ENCODE measurements around the gene OR13C8.
"Not testable (repeated sequence)": the region's sequence is repeated elsewhere in the genome, so short reads cannot be mapped to it uniquely, and the experiment has no call there.

OR13C8 gene

DNA sequence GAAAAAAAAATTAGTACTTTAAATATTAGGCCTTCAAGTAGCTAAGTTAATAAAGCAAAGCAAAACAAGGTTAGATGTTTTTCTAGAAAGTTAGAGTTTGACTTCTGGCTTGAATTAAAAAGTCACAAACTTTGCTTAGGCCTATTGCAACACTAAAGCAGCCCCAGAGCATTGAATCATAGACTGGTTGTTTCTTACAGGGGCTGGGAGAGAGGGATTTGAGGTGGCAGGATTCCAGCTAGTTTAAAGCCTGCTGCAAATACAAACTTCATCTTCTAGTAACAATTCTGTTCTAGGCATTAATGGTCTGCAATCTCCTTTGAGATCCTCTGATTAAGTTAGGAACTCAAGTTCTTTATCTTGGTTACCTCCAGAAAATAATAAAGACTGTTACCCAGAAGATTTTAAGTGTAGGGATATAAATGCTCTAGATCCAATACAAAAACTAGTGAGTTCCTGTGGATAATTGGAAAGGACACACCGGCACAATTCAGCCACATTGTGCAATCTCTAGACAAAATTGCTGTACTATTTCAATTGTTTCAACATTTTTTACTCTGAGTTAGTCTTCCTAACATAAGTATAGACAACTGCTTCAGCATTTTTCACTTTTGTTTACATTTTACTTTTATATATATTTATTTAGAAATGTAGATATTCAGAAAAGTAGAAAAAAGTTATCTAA is 17.7 kb downstream of the OR13C8 start:
- no peaks in the 10 kb centered on the region for H3K79me2 ChIP-seq (ENCODE audit: low read length)
- H3K27me3 ChIP-seq (replicated peaks; ENCODE audit: insufficient read depth, low read length) = no peaks in the 10 kb centered on the region
- H3K9ac ChIP-seq (ENCODE audit: low read length) = no peak overlapping the region
- H3K27ac ChIP-seq (ENCODE audit: low read length) = no peak overlapping the region
- H2AFZ ChIP-seq (ENCODE audit: low read length) = no peak overlapping the region
- H3K4me1 ChIP-seq (ENCODE audit: low read length) = no peaks in the 10 kb centered on the region
- no peak overlapping the region for H3K4me2 ChIP-seq (ENCODE audit: low read depth, low read length)
- TF ChIP-seq CTCF (IDR thresholded peaks at IDR 0.05; ENCODE audit: low read length) (no peak), EZH2phosphoT487 (IDR thresholded peaks at IDR 0.05; ENCODE audit: low read length) (no peak), EZH2 (optimal IDR thresholded peaks at IDR 0.05; ENCODE audit: low read depth, low read length) (no peak)
- no peaks in the 10 kb centered on the region for H4K20me1 ChIP-seq (ENCODE audit: insufficient read depth, low read length)
- H3K9me3 ChIP-seq (replicated peaks; ENCODE audit: insufficient read depth, low read length) = no peaks in the 10 kb centered on the region
- no peaks in the 10 kb centered on the region for H3F3A ChIP-seq (ENCODE audit: insufficient read depth, low read length)
- no peaks in the 10 kb centered on the region for H3K9me2 ChIP-seq (replicated peaks; ENCODE audit: insufficient read depth, low read length)
- DNase-seq = no peak
- H3K4me3 ChIP-seq (ENCODE audit: low read length) = no peak overlapping the region
- no peaks in the 10 kb centered on the region for H3K36me3 ChIP-seq (replicated peaks; ENCODE audit: insufficient read depth, low read length)

GRCh38 chr9:104589626-104590025 is 20.7 kb downstream of the OR13C8 start:
- H3K79me2 ChIP-seq (ENCODE audit: low read length) = no peaks in the 10 kb centered on the region
- no peak overlapping the region for H3K27ac ChIP-seq (ENCODE audit: low read length)
- H3K4me1 ChIP-seq (ENCODE audit: low read length) = no peaks in the 10 kb centered on the region
- H3K36me3 ChIP-seq (replicated peaks; ENCODE audit: insufficient read depth, low read length) = no peaks in the 10 kb centered on the region
- H3K4me2 ChIP-seq (ENCODE audit: low read depth, low read length) = no peak overlapping the region
- H3K27me3 ChIP-seq (replicated peaks; ENCODE audit: insufficient read depth, low read length) = no peaks in the 10 kb centered on the region
- no peak overlapping the region for H3K4me3 ChIP-seq (ENCODE audit: low read length)
- DNase-seq = no peak
- TF ChIP-seq EZH2 (optimal IDR thresholded peaks at IDR 0.05; ENCODE audit: low read depth, low read length) (no peak), EZH2phosphoT487 (IDR thresholded peaks at IDR 0.05; ENCODE audit: low read length) (no peak), CTCF (IDR thresholded peaks at IDR 0.05; ENCODE audit: low read length) (no peak)
- H2AFZ ChIP-seq (ENCODE audit: low read length) = no peak overlapping the region
- no peaks in the 10 kb centered on the region for H4K20me1 ChIP-seq (ENCODE audit: insufficient read depth, low read length)
- no peaks in the 10 kb centered on the region for H3K9me2 ChIP-seq (replicated peaks; ENCODE audit: insufficient read depth, low read length)
- no peaks in the 10 kb centered on the region for H3F3A ChIP-seq (ENCODE audit: insufficient read depth, low read length)
- H3K9me3 ChIP-seq (replicated peaks; ENCODE audit: insufficient read depth, low read length) = no peaks in the 10 kb centered on the region
- H3K9ac ChIP-seq (ENCODE audit: low read length) = no peak overlapping the region

GRCh38 chr9:104598749-104599148 is 29.8 kb downstream of the OR13C8 start:
- H3K4me3 ChIP-seq (ENCODE audit: low read length); H3K9me2 ChIP-seq (replicated peaks; ENCODE audit: insufficient read depth, low read length); H3F3A ChIP-seq (ENCODE audit: insufficient read depth, low read length); H3K4me2 ChIP-seq (ENCODE audit: low read depth, low read length); H3K36me3 ChIP-seq (replicated peaks; ENCODE audit: insufficient read depth, low read length); H3K4me1 ChIP-seq (ENCODE audit: low read length); H3K27me3 ChIP-seq (replicated peaks; ENCODE audit: insufficient read depth, low read length); H3K9me3 ChIP-seq (replicated peaks; ENCODE audit: insufficient read depth, low read length); DNase-seq; H3K79me2 ChIP-seq (ENCODE audit: low read length); H3K9ac ChIP-seq (ENCODE audit: low read length); H4K20me1 ChIP-seq (ENCODE audit: insufficient read depth, low read length); H2AFZ ChIP-seq (ENCODE audit: low read length); H3K27ac ChIP-seq (ENCODE audit: low read length): not testable (repeated sequence)

DNA sequence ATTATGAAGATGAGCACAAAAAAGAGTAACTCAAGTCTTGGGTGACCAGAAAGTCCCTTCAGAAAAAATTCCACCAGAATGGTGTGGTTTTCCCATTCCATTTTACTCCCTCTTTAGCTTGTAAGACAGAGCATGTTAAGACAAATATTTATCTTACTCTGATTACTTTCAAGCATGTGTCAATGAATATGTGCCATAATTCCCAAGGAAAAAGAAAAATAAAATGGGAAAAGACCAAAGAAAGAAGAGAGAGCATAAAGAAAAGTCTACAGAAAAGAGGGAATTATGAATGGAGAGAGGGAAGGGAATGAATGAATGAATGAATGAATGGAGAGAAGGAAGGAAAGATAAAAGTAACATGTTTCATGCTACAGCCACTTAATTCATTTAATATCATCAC is 30.3 kb downstream of the OR13C8 start, which contains the start of gene OR13C5:
Gene OR13C5 (minus strand): TSS at position 101 of the 400 bp plus-strand sequence. CDS start 0 bp downstream, at position 101.
- not testable (repeated sequence) for H3K36me3 ChIP-seq (replicated peaks; ENCODE audit: insufficient read depth, low read length); H3K27me3 ChIP-seq (replicated peaks; ENCODE audit: insufficient read depth, low read length); H3K4me3 ChIP-seq (ENCODE audit: low read length); H3K79me2 ChIP-seq (ENCODE audit: low read length); H3K4me2 ChIP-seq (ENCODE audit: low read depth, low read length); H3K9ac ChIP-seq (ENCODE audit: low read length); H3K4me1 ChIP-seq (ENCODE audit: low read length); DNase-seq; H3K9me2 ChIP-seq (replicated peaks; ENCODE audit: insufficient read depth, low read length); H4K20me1 ChIP-seq (ENCODE audit: insufficient read depth, low read length); H3F3A ChIP-seq (ENCODE audit: insufficient read depth, low read length); H2AFZ ChIP-seq (ENCODE audit: low read length); H3K9me3 ChIP-seq (replicated peaks; ENCODE audit: insufficient read depth, low read length); H3K27ac ChIP-seq (ENCODE audit: low read length)

All from MM.1S (cell line).